Smooth muscle cell (in vitro differentiated cells): ENCODE results near the gene SESN2. TPM values are rescaled to one million over a fixed set of nuclear protein-coding genes. Genes with fewer than 3 reads are reported as not detected.
A peak's percentile ranks its signal among the peaks of the same experiment; 100 is the strongest.

Experiments
- DNase-seq: peaks from one replicate; lab custom pipeline; 2025; ENCODE audit not compliant: unreplicated experiment; lab: John Stamatoyannopoulos, UW
- H2AFZ ChIP-seq: fragments of 200-600 bp; sonication (generic); 2 replicates; pipeline ENCODE4 v1.6.0; 2016; ENCODE audit warnings: antibody characterized with exemption, low read depth, mild to moderate bottlenecking
- H3F3A ChIP-seq: fragments of 200-600 bp; sonication (generic); 2 replicates; pipeline ENCODE4 v1.6.0; 2017; ENCODE audit warnings: antibody characterized with exemption, low read depth
- H3K27ac ChIP-seq: fragments of 200-600 bp; sonication (generic); 2 replicates; pipeline ENCODE4 v1.5.1; 2016; ENCODE audit warnings: low read depth, mild to moderate bottlenecking
- H3K27me3 ChIP-seq: fragments of 200-600 bp; sonication (generic); 2 replicates; pipeline ENCODE4 v1.6.1; 2016; ENCODE audit warnings: low read depth, mild to moderate bottlenecking
- H3K36me3 ChIP-seq: fragments of 200-600 bp; sonication (generic); 2 replicates; pipeline ENCODE4 v1.5.1; 2016; ENCODE audit warnings: low read depth
- H3K4me1 ChIP-seq: fragments of 200-600 bp; sonication (generic); 2 replicates; pipeline ENCODE4 v1.5.1; 2016; ENCODE audit warnings: low read depth
- H3K4me2 ChIP-seq: fragments of 200-600 bp; sonication (generic); 2 replicates; pipeline ENCODE4 v1.6.0; 2016; ENCODE audit warnings: mild to moderate bottlenecking
- H3K4me3 ChIP-seq: fragments of 200-600 bp; sonication (generic); 2 replicates; pipeline ENCODE4 v1.5.1; 2016; ENCODE audit warnings: mild to moderate bottlenecking
- H3K79me2 ChIP-seq: fragments of 200-600 bp; sonication (generic); 2 replicates; pipeline ENCODE4 v1.6.0; 2016; ENCODE audit warnings: low read depth, mild to moderate bottlenecking
- H3K9ac ChIP-seq: fragments of 200-600 bp; sonication (generic); 2 replicates; pipeline ENCODE4 v1.6.0; 2016; ENCODE audit warnings: low read depth
- H3K9me3 ChIP-seq: fragments of 200-600 bp; sonication (generic); replicated peaks from 2 replicates; pipeline ENCODE4 v1.5.1; 2016; ENCODE audit warnings: low read depth
- H4K20me1 ChIP-seq: fragments of 200-600 bp; sonication (generic); 2 replicates; pipeline ENCODE4 v1.6.0; 2016; ENCODE audit warnings: low read depth
- CTCF ChIP-seq: fragments of 200-600 bp; sonication (generic); IDR thresholded peaks from 2 replicates; pipeline ENCODE4 v1.5.1; 2017; ENCODE audit warnings: borderline replicate concordance, mild to moderate bottlenecking, antibody characterized with exemption; ENCODE audit not compliant: insufficient read depth, poor library complexity, severe bottlenecking
- WGBS: methylation state at CpG from one replicate; pipeline ENCODE4 v1.1.7; 2016; ENCODE audit warnings: low lambda C conversion rate; 5-methylcytosine and 5-hydroxymethylcytosine counted together
- polyA plus RNA-seq: library from polyadenylated mRNA; unstranded; fragments of >200 nt; fragmentation: Nextera tagmentation; extraction: Ambion mirVana; gene quantifications from 2 replicates; pipeline ENCODE4 v1.2.1, GENCODE V29; 2016
- total RNA-seq: library from RNA; depleted of rRNA; stranded (reverse); fragments of >200 nt; gene quantifications from 2 replicates; pipeline ENCODE4 v1.2.3, GENCODE V29; 2014

The SESN2 gene
- total and polyA plus RNA-seq, 2 experiments from 2014 or later, result 30.8 to 42.8 TPM

- no peak overlapping the region for H3K9ac ChIP-seq
- DNase-seq, result no peak
- H3K27ac ChIP-seq, result no peak overlapping the region
- peaks cover 19% of the 10 kb centered on the region for H3K4me1 ChIP-seq
- H2AFZ ChIP-seq, result no peak overlapping the region
- no peaks in the 10 kb centered on the region for H3K27me3 ChIP-seq
- no peaks in the 10 kb centered on the region for H3K79me2 ChIP-seq
- H3K36me3 ChIP-seq, result no peaks in the 10 kb centered on the region
- no peak for TF ChIP-seq CTCF
- no peaks in the 10 kb centered on the region for H3K9me3 ChIP-seq
- H3K4me2 ChIP-seq, result no peak overlapping the region
- WGBS, result 97% methylated on average over 13 of the region's 13 CpGs
- no peak overlapping the region for H3K4me3 ChIP-seq
- no peaks in the 10 kb centered on the region for H4K20me1 ChIP-seq
- peaks cover 8% of the 10 kb centered on the region for H3F3A ChIP-seq
Measured at GRCh38 chr1:28244549-28245251, 14.6 kb upstream of the SESN2 start.

GRCh38 chr1:28246427-28246832 lies 12.9 kb upstream of the SESN2 start:
- H3K27me3 ChIP-seq, result no peaks in the 10 kb centered on the region
- peaks cover 19% of the 10 kb centered on the region for H3K4me1 ChIP-seq
- WGBS, result 48% methylated on average over 11 of the region's 11 CpGs
- H3K4me2 ChIP-seq, result peak overlapping the region; percentile 75
- no peaks in the 10 kb centered on the region for H4K20me1 ChIP-seq
- H3K79me2 ChIP-seq, result no peaks in the 10 kb centered on the region
- peak overlapping the region; percentile 88 for H2AFZ ChIP-seq
- H3K4me3 ChIP-seq, result peak overlapping the region; percentile 66
- no peak for TF ChIP-seq CTCF
- DNase-seq, result no peak
- peak overlapping the region; percentile 82 for H3K27ac ChIP-seq
- H3K9me3 ChIP-seq, result no peaks in the 10 kb centered on the region
- H3F3A ChIP-seq, result peaks cover 8% of the 10 kb centered on the region
- peak overlapping the region; percentile 71 for H3K9ac ChIP-seq
- no peaks in the 10 kb centered on the region for H3K36me3 ChIP-seq

GRCh38 chr1:28247612-28248272 lies 11.6 kb upstream of the SESN2 start:
- H3K36me3 ChIP-seq, result no peaks in the 10 kb centered on the region
- peak; percentile 3 for TF ChIP-seq CTCF
- no peaks in the 10 kb centered on the region for H4K20me1 ChIP-seq
- no peak for DNase-seq
- H3K27ac ChIP-seq, result peak overlapping the region; percentile 80
- no peaks in the 10 kb centered on the region for H3K79me2 ChIP-seq
- H3F3A ChIP-seq, result peaks cover 8% of the 10 kb centered on the region
- peak overlapping the region; percentile 51 for H2AFZ ChIP-seq
- H3K9me3 ChIP-seq, result no peaks in the 10 kb centered on the region
- H3K4me3 ChIP-seq, result peak overlapping the region; percentile 43
- H3K9ac ChIP-seq, result peak overlapping the region; percentile 20
- peak overlapping the region; percentile 83 for H3K4me2 ChIP-seq
- H3K4me1 ChIP-seq, result peaks cover 19% of the 10 kb centered on the region
- 73% methylated on average over 11 of the region's 11 CpGs for WGBS
- H3K27me3 ChIP-seq, result no peaks in the 10 kb centered on the region
